GF-D8 (cell line): ENCODE measurements around the gene ARFGEF2.

Experiments
- DNase-seq: peaks from one replicate; lab custom pipeline; 2025; lab: John Stamatoyannopoulos, UW

The ARFGEF2 gene

DNA sequence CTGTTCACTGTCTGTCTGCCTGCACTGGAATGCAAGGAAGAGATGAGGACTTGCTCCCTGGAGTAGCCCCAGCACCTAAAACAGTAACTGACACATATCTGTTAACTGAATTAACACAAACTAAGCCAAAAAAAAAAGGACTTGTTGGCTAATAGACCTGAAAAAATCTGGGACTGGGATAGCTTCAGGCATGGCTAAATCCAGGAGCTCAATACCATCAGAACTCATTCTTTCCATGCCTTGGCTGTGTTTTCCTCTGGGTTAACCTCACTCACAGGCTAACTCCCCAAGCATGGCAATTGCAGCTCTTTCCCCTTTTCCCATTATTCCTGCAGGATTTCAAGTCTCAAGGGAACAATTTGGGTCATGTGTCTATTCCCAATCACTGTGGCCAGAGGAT, 21.6 kb upstream of the ARFGEF2 start:
- DNase-seq: no peak

DNA sequence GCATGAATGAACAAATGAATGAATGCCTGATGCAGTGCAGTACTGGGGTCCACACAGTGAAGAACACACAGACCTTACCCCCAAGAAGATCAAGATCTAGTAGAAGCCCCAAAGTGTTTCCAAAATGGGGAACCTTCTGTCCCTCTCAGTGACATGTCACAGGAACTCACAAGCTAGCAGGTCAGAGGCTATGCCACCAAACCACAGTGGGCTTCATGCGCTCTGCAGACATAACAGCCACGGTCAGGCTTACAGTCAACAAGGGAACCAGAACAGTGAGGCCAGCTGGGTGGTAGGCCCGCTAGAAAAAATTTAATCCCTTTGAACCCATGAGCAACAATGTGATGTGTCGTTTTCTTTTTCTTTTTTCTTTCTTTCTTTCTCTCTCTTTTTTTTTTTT, 20.2 kb upstream of the ARFGEF2 start:
- DNase-seq: no peak

DNA sequence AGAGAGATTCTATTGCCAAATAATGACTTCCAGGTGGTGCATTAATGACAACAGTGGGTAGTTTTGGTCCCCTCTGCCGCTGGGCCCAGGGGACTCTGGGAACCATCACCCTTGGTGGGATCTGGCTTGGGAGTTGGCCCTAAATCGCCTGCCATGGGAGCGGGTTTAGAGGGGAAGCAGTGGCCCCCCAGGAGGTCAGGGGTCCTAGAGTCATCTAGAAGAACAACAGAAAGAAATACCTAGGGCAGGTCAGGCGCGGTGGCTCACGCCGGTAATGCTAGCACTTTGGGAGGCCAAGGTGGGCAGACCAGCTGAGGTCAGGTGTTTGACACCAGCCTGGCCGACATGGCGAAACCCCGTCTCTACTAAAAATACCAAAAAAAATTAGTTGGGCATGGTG, 17.8 kb upstream of the ARFGEF2 start:
- DNase-seq: no peak

DNA sequence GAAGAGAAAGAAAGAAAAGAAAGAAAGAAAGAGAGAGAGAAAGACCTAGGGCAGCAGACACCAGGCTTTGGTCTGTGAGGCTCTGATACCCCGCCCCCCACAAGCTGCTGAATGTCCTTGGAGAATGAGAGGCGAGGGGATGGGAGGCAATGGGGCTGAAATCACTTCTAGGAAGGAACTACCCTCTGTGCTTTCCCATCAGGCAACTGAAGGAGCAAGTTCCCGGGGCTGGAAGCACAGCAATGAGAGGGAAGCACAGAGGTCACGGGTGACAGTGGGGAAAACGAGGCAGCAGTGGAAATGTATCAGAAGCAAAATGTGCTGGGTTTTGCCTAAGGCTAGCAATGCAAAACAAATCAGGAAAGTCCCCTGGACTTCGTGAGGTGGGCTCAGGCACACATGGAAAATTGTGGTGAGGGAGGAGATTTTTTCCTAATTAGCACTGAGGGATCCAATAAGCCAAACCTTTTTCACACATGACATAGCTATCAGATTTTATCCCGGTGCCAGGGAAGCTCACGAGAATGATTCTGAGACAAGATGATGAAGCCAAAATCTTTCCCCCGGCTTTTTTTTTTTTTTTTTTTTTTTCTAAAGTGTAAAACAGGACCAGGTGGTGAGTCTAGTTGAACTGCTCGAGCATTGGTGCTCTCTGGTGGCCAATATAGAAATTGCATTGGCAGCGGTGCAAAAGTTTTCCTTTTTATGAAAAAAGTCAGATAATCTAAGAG, 16.8 kb upstream of the ARFGEF2 start:
- DNase-seq: peak; percentile 61

DNA sequence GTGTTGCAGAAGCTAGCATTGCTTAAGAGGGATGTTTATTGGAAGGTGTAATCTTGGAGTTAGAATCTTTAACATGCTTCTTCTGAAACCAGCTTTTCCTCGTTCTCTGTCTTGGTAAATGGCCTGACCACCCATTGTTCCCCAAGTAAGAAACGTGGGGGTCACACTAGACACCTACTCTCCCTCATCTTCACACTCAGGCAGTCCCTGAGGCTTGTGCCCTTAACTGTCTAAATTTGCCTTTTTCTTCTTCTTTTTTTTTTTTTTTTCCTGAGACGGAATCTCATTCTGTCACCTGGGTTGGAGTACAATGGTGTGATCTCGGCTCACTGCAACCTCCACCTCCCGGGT, 16.2 kb upstream of the ARFGEF2 start:
- no peak for DNase-seq

DNA sequence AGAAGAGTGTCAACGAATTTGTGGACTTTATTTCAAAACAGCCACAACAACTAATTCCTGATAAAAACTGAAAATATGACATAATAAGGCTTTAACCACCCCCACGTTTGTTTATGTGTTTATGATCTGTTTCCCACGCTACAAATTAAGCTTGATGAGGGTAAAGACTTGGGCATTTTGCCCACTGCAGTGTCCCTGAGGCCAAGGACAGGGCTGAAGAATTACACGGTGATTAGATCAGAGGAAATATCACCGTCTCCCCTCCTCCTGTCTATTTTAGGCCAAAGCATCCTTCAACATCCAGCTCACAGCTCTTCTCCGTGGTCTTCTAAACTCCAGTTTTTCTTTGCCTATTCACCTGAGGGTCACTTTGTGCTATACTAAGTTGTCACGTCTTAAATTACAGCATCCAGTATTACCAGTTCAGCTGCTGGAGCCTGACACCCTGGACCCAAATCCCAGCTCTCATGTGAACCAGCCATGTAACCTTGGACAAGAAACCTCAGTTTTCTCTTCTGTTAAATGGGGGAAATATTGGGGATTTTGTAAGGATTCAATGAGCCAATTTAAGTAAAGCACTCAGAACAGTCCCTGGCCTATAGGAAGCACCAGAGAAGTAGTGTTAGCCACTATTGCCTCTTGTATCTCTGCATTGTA, 15.2 kb upstream of the ARFGEF2 start:
- no peak for DNase-seq

DNA sequence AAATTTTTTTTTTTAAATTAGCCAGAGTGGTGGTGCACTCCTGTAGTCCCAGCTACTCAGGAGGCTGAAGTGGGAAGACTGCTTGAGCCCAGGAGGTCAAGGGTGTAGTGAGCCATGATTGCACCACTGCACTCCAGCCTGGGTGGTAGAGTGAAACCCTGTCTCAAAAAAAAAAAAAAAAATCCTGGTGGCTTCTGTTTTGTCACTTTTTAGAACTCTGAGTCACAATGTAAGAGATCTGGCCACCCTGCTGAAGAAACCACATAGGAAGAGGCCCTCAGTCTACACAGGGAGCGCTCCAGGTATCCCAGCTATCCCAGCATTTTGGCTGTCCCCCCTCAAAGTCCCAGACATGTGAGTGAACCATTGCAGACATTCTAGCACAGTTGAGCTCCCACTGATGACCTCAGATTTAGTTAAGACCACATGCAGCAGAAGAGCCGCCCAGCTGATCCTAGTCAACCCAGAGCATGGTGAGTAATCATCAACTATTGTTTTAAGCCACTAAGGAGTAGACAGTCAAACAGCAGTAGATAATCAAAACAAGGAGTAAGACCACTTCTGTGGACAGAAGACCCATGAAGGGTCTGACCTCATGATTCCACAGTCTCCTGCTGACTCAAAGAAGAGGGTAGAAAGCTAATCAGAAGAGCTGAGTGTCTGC, 12.7 kb upstream of the ARFGEF2 start:
- DNase-seq: no peak

DNA sequence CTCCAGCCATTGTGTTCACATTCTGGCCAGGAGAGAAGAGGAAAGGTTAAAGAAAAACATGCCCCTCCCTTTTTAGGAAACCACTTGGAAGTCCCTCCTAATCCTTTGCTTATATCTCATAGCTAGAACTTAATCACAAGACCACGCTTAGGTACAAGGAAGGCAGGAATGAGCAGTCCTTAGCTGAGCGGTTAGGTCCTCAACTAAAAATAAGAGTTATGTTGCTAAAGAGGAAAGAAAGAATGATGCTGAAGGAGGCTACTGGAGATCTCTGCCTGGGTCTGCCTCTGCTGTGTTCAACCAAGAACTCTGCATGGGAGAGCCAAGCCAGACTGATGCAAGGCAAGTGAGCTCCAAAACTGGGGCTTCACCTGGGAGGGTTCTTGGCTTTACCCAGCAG, 11.6 kb upstream of the ARFGEF2 start:
- no peak for DNase-seq

DNA sequence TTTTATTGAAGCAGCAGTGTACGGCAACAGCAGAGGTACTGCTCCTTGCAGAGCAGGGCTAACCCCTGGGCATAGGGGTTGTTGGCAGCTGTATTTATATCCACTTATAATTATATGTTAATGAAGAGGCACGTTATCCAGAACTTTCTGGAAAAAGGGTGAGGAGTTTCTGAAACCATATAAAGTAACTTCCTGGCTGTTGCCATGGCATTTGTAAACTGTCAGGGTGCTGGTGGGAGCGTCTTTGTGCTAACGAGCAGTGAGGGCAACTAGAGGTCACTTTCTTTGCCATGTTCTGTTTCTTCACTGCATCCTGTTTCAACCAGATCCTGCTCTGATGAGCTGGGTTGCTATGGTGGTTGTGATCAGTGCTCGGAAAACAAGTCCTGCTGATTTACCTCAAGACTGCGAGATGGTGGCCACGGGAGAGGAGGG, 11.1 kb upstream of the ARFGEF2 start:
- DNase-seq: peak; percentile 95

DNA sequence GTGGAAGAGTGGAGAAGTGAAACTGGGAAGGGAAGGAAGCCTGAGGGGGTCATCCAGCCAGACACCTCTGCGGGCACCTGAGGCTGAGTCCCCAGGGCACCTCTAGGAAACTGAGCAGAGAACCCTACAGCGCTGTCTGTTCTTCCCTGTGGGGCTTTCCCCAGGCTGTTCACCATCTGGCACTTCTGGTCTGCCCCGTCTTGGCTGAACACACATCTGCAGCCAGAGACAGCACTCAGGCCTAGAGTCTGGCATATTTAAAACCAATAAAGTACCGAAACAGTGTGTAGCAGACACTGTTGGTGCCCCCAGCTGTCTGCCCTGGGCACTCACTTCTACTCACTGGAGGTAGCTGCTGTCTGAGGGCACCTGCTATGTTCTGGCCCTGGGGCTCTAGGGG, 9.4 kb upstream of the ARFGEF2 start:
- no peak for DNase-seq

DNA sequence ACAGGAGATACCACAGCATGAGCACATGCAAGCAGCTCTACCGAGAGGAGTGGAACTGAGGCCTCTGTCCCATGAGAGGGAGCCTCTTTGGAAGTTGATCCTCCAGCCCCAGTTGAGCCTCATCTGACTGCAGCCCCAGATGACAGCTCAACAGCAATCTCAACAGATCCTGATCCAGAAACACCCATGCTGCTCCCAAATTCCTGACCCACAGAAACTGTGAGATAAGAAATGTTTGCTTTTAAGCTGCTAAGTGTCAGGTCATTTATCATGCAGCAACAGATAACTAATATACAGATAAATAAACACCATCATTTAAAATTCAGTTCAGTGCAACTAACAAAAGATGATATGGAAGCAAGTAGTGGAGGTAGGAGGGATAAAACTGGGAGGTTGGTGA, 4.8 kb upstream of the ARFGEF2 start:
- no peak for DNase-seq

DNA sequence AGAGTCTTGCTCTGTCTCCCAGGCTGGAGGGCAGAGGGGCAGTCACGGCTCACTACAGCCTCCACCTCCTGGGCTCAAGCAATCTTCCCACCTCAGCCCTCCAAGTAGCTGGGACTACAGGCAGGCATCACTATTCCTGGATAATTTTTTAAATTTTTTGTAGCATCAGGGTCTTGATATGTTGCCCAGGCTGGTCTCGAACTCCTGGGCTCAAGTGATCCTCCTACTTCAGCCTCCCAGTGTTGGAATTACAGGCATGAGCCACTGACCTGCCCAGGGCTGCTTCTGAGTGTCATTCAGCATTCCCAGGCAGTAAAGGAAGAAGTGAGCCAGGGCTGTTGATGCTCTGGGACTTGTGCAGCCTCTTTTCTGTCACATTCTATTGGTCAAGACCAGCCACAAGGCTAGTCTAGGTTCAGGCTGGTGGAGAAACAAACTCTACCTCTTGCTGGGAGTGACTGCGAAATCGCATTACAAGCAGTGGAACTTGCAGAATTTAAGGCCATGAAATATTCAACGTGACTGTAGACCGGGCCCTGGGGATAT, 2.1 kb upstream of the ARFGEF2 start:
- DNase-seq: no peak

DNA sequence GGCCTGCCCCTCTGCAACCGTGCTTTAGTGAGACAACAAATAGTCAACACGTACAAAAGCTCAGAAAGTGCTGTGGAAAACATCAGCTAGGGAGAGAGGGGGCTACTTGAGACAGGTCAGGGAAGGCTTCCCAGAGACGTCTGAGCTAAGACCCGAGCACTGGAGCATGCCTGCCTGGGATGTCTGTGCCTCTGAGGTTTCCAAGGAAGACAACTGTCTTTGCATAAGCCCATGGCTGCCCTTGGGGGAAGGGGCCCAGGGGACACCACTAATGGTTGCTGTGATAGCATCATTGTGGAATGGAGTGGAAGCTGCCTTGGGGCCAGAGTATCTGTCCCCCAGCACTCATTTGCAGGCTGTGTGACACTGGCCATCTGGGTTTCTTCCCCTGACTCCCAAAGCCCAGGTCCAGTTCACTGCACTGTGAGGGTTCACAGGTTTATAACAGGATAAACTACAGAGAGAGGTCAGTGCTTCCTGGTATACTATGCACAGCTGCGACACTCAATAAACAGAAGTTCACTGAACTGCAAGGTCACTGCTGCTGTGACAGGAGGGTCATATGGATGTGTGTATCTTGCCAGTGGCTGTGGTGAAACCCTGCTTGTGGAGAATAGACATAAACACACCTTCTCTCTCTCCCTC, 1.5 kb upstream of the ARFGEF2 start:
- DNase-seq: peak; percentile 70

DNA sequence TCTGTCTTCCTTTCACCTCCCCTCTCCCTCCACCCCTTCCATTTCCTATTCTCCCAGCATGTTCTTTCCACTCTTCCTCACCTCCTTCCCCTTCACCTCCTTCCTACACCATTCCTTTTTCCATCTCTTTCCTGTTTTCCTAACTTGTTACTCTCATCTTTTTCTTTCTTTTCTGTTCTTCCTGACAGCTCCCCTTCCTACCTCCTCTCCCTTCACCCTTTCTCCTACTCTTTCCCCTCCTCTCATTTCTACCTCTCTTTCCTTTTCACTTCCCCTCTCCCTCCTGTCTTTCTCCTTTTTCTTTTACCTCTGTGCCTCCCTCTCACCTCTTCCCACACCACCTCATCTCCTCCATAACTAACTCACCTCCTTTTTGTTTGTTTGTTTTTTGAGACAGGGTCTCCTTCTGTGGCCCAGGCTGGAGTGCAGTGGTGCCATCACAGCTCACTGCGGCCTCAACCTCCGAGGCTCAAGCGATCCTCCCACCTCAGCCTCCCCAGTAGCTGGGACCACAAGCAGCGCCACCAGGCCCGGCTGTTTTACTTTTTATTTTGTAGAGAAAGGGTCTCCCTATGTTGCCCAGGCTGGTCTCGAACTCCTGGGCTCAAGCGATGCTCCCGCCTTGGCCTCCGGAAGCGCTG, 864 bp upstream of the ARFGEF2 start:
- DNase-seq: no peak

DNA sequence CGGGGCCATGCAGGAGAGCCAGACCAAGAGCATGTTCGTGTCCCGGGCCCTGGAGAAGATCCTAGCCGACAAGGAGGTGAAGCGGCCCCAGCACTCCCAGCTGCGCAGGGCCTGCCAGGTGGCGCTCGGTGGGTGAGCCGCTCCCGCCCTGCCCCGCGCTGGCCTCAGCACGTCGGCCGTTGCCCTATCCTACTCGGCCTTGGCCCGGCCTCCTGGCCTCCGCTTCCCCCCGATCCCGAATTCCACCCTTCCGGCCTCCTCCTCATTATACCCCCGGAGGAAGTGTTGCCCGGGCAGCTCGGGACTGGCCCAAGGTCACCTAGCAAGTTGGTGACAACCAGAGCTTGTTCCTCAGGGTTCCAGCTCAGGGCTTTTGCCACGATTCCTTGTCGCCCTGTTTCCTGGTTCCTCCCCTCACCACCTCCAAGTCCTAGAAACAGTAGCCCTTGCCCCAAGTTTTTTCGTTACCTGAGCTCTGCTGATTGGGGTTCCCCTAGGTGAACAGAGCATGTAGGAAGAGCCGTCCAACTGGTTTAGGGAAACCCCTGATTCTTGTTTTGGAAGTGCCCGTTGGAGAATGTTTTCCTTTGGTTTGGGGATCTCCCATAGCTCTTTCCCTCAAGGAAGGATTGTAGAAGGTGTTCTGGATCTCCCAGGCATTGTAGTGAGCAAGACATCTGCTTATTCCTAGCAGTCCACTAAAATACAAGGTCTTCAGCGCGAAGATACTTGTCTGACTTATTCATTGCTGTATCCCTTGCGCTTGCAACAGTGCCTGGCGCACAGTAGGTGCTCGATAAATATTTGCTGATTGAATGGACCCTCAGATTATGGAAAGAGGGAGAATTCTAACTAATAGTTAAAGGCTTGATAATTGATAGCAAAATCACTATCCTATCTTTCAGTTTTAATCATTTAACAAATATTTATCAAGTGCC, 641 bp downstream of the ARFGEF2 start:
- no peak for DNase-seq

DNA sequence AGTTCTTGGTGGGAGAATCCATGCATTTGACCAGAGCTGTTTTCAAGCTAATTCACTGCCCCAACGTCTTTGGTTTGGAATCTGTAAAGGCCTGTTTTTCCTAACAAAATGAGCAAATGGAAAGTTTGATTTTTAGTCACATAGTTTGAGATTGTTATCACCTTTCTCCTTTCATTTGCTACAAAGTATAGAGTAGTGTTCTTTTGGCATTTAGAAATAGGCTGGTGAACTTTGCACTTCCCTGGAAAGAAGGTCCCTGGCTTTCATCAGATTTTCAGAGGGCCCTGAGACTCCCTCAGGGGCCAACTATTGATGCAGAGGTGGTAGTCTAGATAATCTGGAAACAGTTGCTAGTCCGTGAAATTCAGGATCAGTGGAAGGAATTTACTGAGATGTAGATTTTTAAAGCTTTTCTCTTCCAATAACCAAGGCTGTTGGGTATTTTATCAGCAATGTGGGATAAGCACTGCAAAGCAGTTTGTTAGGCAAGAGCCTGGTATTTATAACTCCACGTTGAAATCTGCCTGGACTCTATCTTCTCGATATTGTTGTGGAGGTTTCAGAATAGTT, 1.7 kb downstream of the ARFGEF2 start:
- no peak for DNase-seq

DNA sequence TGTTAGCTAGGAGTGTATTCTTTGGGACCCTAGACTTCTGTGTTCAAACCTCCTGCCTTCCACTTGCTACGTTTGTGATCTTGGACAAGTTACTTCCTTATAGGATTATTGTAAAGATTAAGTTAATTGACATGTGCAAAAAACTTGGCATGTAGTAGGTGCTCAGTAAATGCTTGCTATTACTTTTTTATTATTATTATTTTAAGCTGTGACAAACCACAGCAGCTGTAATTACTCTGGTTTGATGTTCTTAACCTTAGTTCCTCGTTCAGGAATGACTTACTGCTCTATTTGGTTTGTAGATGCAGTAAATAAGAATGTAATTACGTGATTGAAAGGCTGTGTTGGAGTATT, 3.2 kb downstream of the ARFGEF2 start:
- DNase-seq: no peak

DNA sequence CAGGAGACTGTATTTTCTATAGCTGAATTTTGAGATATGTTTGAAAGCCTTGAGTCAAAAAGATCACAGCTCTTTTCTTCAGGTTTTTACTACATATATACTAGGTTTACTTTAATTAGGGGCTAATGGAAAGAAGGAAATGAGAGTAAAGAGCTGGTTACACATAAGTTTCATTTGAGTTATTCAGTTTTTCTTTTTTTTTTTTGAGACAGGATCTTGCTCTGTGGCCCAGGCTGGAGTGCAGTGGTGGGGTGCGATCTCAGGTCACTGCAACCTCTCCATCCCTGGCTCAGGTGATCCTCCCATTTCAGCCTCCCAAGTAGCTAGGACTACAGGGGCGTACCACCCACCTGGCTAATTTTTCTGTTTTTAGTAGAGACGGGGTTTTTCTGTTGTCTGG, 4.8 kb downstream of the ARFGEF2 start:
- DNase-seq: no peak

DNA sequence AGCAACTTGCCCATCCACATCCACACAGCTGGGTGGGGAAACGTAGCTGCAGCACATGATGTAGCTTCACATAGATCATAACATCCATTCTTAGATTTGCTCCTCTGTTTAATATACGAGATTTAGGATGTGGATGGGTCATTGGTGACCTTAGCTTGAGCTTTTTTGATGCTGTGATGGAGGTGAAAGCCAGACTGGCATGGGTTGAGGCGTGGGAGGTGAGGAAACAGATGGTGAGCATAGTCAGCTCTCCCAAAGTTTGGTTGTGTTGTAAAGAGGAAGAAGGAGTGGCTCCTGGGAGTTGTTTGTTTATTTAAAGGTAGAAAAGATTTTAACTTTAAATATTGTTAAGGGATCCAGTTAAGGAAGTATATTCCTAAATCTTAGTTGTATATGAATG, 5.3 kb downstream of the ARFGEF2 start:
- no peak for DNase-seq

DNA sequence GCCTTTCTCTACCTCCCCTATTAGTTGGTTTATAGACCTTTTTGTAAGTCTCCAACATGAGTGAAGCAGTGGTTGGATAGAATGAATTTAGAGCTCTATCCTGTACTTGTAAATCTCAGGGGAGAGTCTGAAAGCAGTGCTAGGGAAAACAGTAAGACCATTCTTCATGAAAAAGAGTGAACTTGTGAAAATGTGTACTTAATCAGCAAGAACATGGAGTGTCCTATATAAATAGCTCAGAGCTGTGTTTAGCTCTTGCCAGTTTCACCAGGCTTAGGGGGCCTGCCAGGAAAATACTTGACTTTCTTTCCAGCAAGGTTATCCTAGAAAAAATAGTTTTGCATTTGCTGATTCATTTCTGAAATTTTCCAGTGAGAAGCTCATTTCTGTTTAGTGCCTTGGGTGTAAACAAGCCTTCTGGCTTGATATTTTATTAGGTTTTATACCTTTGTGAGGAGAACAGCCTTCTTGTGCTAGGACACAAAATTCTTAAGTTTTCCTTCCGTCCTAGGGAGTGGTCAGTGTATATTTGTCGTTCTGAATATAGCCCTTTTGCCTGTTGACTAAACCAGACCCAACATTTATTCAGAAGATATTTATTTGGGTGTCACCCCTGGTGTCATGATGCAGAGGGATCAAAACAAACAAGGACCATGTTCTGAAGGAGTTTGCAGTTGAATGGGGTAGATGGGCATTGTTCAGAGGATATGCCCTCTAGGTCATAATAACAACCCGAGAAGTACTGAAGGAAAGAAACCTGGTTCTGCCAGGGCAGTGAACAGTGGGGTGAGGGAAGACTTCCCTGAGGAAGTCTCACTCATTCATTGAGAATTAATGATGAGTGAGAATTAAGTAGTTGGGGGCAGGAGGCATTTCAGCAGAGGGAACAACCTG, 7.6 kb downstream of the ARFGEF2 start:
- DNase-seq: no peak
